GM18861 (cell line): ENCODE measurements around the gene ATP6V0A1.
A peak's percentile ranks its signal among the peaks of the same experiment; 100 is the strongest.
"Not testable (repeated sequence)": the region's sequence is repeated elsewhere in the genome, so short reads cannot be mapped to it uniquely, and the experiment has no call there.

Experiments used
- ATAC-seq: cut with Tn5 transposase; IDR thresholded peaks from one replicate; pipeline ENCODE4 v1.9.1; 2021; ENCODE audit not compliant: unreplicated experiment

ATP6V0A1 gene

GRCh38 chr17:42555961-42556617, 97.4 kb downstream of the ATP6V0A1 start:
- not testable (repeated sequence) for ATAC-seq

- no peak for ATAC-seq
Measured at GRCh38 chr17:42559075-42559474, 100.4 kb downstream of the ATP6V0A1 start.

GRCh38 chr17:42560246-42560645, 101.6 kb downstream of the ATP6V0A1 start:
- ATAC-seq = no peak

GRCh38 chr17:42561897-42562387, 103.3 kb downstream of the ATP6V0A1 start, which contains the start of gene COASY:
Gene COASY (plus strand): TSS chr17:42562148. CDS start chr17:42562623, 475 bp downstream.
- ATAC-seq = peak; percentile 46

- no peak for ATAC-seq
Measured at GRCh38 chr17:42562388-42563142, 103.9 kb downstream of the ATP6V0A1 start.

- no peak for ATAC-seq
Measured at GRCh38 chr17:42563143-42563509, 104.4 kb downstream of the ATP6V0A1 start.

- no peak for ATAC-seq
Measured at GRCh38 chr17:42563543-42563942, 104.9 kb downstream of the ATP6V0A1 start.

- no peak for ATAC-seq
Measured at GRCh38 chr17:42563950-42564349, 105.3 kb downstream of the ATP6V0A1 start.

- no peak for ATAC-seq
Measured at GRCh38 chr17:42564815-42565522, 106.3 kb downstream of the ATP6V0A1 start.

- no peak for ATAC-seq
Measured at GRCh38 chr17:42565523-42566214, 107.0 kb downstream of the ATP6V0A1 start.

GRCh38 chr17:42566215-42566882, 107.7 kb downstream of the ATP6V0A1 start:
- no peak for ATAC-seq

- peak; percentile 46 for ATAC-seq
Measured at GRCh38 chr17:42566883-42567573, 108.3 kb downstream of the ATP6V0A1 start, which contains the start of gene MLX. Gene MLX (plus strand): TSS chr17:42567100. CDS start chr17:42567125, 25 bp downstream.

GRCh38 chr17:42568341-42569111, 109.8 kb downstream of the ATP6V0A1 start:
- no peak for ATAC-seq

GRCh38 chr17:42571435-42572225, 113.0 kb downstream of the ATP6V0A1 start:
- ATAC-seq = no peak
